OCI-LY7 (cell line): ENCODE data around the gene MTHFD1L. TPM values are rescaled to one million over a fixed set of nuclear protein-coding genes. Genes with fewer than 3 reads are reported as not detected.
"Not testable (repeated sequence)": the region's sequence is repeated elsewhere in the genome, so short reads cannot be mapped to it uniquely, and the experiment has no call there.

Experiments used
- BruUV-seq: library from RNA; stranded (reverse); fragments of 400-500 nt; replicated peaks from 2 replicates; lab custom pipeline; 2021; lab: Mats Ljungman, UMichigan
- CTCF ChIA-PET: fragments of 300-600 bp; sonication (Branson Sonifier 250); formaldehyde crosslinking; loops from one replicate; lab custom pipeline; 2022; ENCODE audit warnings: antibody characterized with exemption; ENCODE audit not compliant: unreplicated experiment; lab: Charles Lee
- POLR2A ChIA-PET: fragments of 300-600 bp; sonication (Branson Sonifier 250); formaldehyde crosslinking; loops from one replicate; lab custom pipeline; 2022; ENCODE audit warnings: antibody characterized with exemption; lab: Charles Lee
- DNase-seq: peaks from one replicate; pipeline ENCODE4 v3.0.0-alpha.2; 2015; ENCODE audit warnings: low spot score
- H2AFZ ChIP-seq: fragments of 200-600 bp; sonication (generic), shearing (Covaris generic); 2 replicates; pipeline ENCODE4 v1.6.1; 2014; ENCODE audit warnings: mild to moderate bottlenecking, antibody characterized with exemption, low read length, moderate library complexity
- H3K27ac ChIP-seq: fragments of 200-600 bp; sonication (generic); 2 replicates; pipeline ENCODE4 v1.5.1; 2014; ENCODE audit warnings: mixed run types, low read depth, mild to moderate bottlenecking, moderate library complexity, low read length, inconsistent platforms; ENCODE audit not compliant: poor library complexity, severe bottlenecking
- H3K36me3 ChIP-seq: fragments of 200-600 bp; sonication (generic); 2 replicates; pipeline ENCODE4 v1.6.1; 2014; ENCODE audit warnings: mild to moderate bottlenecking, antibody characterized with exemption, low read length, moderate library complexity, mixed read lengths; ENCODE audit not compliant: insufficient read depth
- H3K4me1 ChIP-seq: fragments of 200-600 bp; sonication (generic); 2 replicates; pipeline ENCODE4 v1.5.1; 2014; ENCODE audit warnings: mild to moderate bottlenecking, low read length; ENCODE audit not compliant: insufficient read depth, poor library complexity, severe bottlenecking
- H3K4me2 ChIP-seq: fragments of 200-600 bp; sonication (generic); 2 replicates; pipeline ENCODE4 v1.6.1; 2014; ENCODE audit warnings: mild to moderate bottlenecking, low read length
- H3K4me3 ChIP-seq: fragments of 200-600 bp; sonication (generic); 2 replicates; pipeline ENCODE4 v1.5.1; 2014; ENCODE audit warnings: mild to moderate bottlenecking, low read depth, low read length; ENCODE audit not compliant: poor library complexity, severe bottlenecking
- H3K79me2 ChIP-seq: fragments of 200-600 bp; sonication (generic); 2 replicates; pipeline ENCODE4 v1.6.1; 2016; ENCODE audit warnings: low read depth, mild to moderate bottlenecking, low read length, moderate library complexity, mixed read lengths; ENCODE audit not compliant: insufficient read depth
- H3K9me2 ChIP-seq: fragments of 200-600 bp; sonication (generic); 2 replicates; pipeline ENCODE4 v1.6.1; 2016; ENCODE audit warnings: mild to moderate bottlenecking, low read length, mixed read lengths; ENCODE audit not compliant: insufficient read depth
- H3K9me3 ChIP-seq: fragments of 200-600 bp; sonication (generic); 2 replicates; pipeline ENCODE4 v1.6.1; 2014; ENCODE audit warnings: mild to moderate bottlenecking, mixed run types, low read length, mixed read lengths
- H4K20me1 ChIP-seq: fragments of 200-600 bp; sonication (generic); 2 replicates; pipeline ENCODE4 v1.6.1; 2014; ENCODE audit warnings: mild to moderate bottlenecking, antibody characterized with exemption, low read length, moderate library complexity, mixed read lengths; ENCODE audit not compliant: insufficient read depth
- CTCF ChIP-seq: fragments of 200-600 bp; sonication (generic); conservative IDR thresholded peaks from 2 replicates; pipeline ENCODE4 v1.5.1; 2014; ENCODE audit warnings: mild to moderate bottlenecking, antibody characterized with exemption, low read length, moderate library complexity, mixed read lengths
- EZH2phosphoT487 ChIP-seq: fragments of 200-600 bp; sonication (generic); IDR thresholded peaks from 2 replicates; pipeline ENCODE4 v1.6.1; 2018; ENCODE audit warnings: low read depth, borderline replicate concordance, mild to moderate bottlenecking, mixed run types, antibody characterized with exemption, low read length, moderate library complexity, mixed read lengths
- intact Hi-C: fragments of 100-400 bp; cut with micrococcal nuclease; formaldehyde crosslinking; loops from one replicate; pipeline ENCODE4 v1.10.0; 2022; ENCODE audit not compliant: unreplicated experiment
- total RNA-seq, 2 experiments: library from RNA; depleted of rRNA in 1 of 2; stranded (reverse); fragments of >200 nt in 1 of 2; shearing (Covaris generic) in 1 of 2; gene quantifications; 2 replicates each; pipeline ENCODE4 v1.2.3, GENCODE V29; 2014 to 2022

The MTHFD1L gene
- total RNA-seq, 2 experiments from 2014 or later = 68.4 to 144 TPM

GRCh38 chr6:151038616-151039015 is 173.1 kb downstream of the MTHFD1L start:
- no peak overlapping the region for H3K4me3 ChIP-seq
- no peaks in the 10 kb centered on the region for H3K9me2 ChIP-seq
- no peak overlapping the region for H3K27ac ChIP-seq
- H3K4me2 ChIP-seq = no peak overlapping the region
- no peak overlapping the region for H2AFZ ChIP-seq
- H3K4me1 ChIP-seq = no peaks in the 10 kb centered on the region
- H3K9me3 ChIP-seq = no peaks in the 10 kb centered on the region
- CTCF ChIA-PET = no interaction called here
- POLR2A ChIA-PET = interaction anchor here (0.6 to 0.7 kb wide), 2 partner anchors 19 to 692 kb away, joined by 3 read pairs; no protein-coding TSS in a partner anchor
- no peaks in the 10 kb centered on the region for H4K20me1 ChIP-seq
- no peak for DNase-seq
- H3K79me2 ChIP-seq = no peaks in the 10 kb centered on the region
- intact Hi-C loops = no loop called here
- H3K36me3 ChIP-seq = peaks cover 60% of the 10 kb centered on the region
- BruUV-seq = no TSS peak
- no peak for TF ChIP-seq EZH2phosphoT487

- H3K27ac ChIP-seq, H3K79me2 ChIP-seq, POLR2A ChIA-PET, H3K4me2 ChIP-seq, intact Hi-C loops, H3K4me3 ChIP-seq, DNase-seq, BruUV-seq, H2AFZ ChIP-seq, H3K9me3 ChIP-seq, H3K9me2 ChIP-seq, H3K4me1 ChIP-seq, H4K20me1 ChIP-seq: not testable (repeated sequence)
- H3K36me3 ChIP-seq = peaks cover 61% of the 10 kb centered on the region
- CTCF ChIA-PET = interaction anchor here (0.5 kb wide), 1 partner anchor 16 kb away, joined by 3 read pairs; no protein-coding TSS in a partner anchor
Observed at GRCh38 chr6:151040888-151041521, 175.5 kb downstream of the MTHFD1L start.

GRCh38 chr6:151041686-151042085 is 176.2 kb downstream of the MTHFD1L start:
- intact Hi-C loops = no loop called here
- Histone ChIP-seq H3K9me3 (no peaks in the 10 kb centered on the region), H2AFZ (no peak overlapping the region), H4K20me1 (no peaks in the 10 kb centered on the region), H3K36me3 (peaks cover 59% of the 10 kb centered on the region), H3K27ac (no peak overlapping the region), H3K4me1 (no peaks in the 10 kb centered on the region), H3K79me2 (no peaks in the 10 kb centered on the region), H3K4me2 (no peak overlapping the region), H3K4me3 (no peak overlapping the region), H3K9me2 (no peaks in the 10 kb centered on the region)
- BruUV-seq = no TSS peak
- DNase-seq = no peak
- POLR2A ChIA-PET = no interaction called here
- no peak for TF ChIP-seq EZH2phosphoT487
- TF ChIP-seq CTCF = no peak
- CTCF ChIA-PET = no interaction called here

- peaks cover 59% of the 10 kb centered on the region for H3K36me3 ChIP-seq
- H3K4me1 ChIP-seq, H3K27ac ChIP-seq, H2AFZ ChIP-seq, H3K79me2 ChIP-seq, BruUV-seq, CTCF ChIA-PET, POLR2A ChIA-PET, DNase-seq, H4K20me1 ChIP-seq, H3K9me2 ChIP-seq, H3K4me3 ChIP-seq, intact Hi-C loops, H3K4me2 ChIP-seq, H3K9me3 ChIP-seq: not testable (repeated sequence)
Observed at GRCh38 chr6:151042911-151043330, 177.4 kb downstream of the MTHFD1L start.
